ENCODE results near the gene OSMR.
A peak's percentile ranks its signal among the peaks of the same experiment; 100 is the strongest.

Gene OSMR

DNA sequence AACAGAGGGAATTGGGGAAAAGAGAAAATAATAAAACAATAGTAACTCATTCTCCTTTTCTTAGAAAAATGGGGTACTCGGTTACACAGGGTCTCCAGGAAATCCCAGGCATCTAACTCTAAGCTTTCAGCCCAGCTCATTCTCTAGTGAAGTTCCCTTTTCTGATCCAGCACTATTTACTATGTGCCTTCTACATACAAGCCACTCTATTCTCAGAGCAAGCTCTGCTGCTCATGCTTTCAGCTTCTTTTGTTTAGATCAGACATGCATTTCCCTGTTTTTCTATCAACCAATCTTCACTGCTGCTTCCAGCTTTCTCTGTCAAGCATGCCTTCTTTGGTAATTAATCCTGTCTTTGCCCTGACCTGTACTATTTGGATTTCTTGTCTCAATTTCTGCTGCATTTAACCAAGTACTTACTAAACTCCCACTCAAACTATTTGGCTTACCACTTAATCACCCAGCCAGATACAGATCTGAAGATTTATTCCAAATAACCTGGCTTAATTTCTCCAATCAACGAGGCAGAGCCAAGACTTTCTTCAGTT, 25.3 kb downstream of the OSMR start:
- TF ChIP-seq, protein P1, sequence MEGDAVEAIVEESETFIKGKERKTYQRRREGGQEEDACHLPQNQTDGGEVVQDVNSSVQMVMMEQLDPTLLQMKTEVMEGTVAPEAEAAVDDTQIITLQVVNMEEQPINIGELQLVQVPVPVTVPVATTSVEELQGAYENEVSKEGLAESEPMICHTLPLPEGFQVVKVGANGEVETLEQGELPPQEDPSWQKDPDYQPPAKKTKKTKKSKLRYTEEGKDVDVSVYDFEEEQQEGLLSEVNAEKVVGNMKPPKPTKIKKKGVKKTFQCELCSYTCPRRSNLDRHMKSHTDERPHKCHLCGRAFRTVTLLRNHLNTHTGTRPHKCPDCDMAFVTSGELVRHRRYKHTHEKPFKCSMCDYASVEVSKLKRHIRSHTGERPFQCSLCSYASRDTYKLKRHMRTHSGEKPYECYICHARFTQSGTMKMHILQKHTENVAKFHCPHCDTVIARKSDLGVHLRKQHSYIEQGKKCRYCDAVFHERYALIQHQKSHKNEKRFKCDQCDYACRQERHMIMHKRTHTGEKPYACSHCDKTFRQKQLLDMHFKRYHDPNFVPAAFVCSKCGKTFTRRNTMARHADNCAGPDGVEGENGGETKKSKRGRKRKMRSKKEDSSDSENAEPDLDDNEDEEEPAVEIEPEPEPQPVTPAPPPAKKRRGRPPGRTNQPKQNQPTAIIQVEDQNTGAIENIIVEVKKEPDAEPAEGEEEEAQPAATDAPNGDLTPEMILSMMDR (IDR thresholded peaks at IDR 0.05; ENCODE audit: insufficient read depth, low read depth, low read length, missing control alignments), result no peak
- peak; percentile 57 for DNase-seq (ENCODE audit: low read depth)
- no peak overlapping the region for H3K4me3 ChIP-seq (ENCODE audit: low read length)

- TF ChIP-seq, protein P1 (IDR thresholded peaks at IDR 0.05; ENCODE audit: insufficient read depth, low read depth, low read length, missing control alignments), result no peak
- peak; percentile 99 for DNase-seq (ENCODE audit: low read depth)
These were observed 26.2 kb downstream of the OSMR start for GRCh38 chr5:38871790-38872551.

DNA sequence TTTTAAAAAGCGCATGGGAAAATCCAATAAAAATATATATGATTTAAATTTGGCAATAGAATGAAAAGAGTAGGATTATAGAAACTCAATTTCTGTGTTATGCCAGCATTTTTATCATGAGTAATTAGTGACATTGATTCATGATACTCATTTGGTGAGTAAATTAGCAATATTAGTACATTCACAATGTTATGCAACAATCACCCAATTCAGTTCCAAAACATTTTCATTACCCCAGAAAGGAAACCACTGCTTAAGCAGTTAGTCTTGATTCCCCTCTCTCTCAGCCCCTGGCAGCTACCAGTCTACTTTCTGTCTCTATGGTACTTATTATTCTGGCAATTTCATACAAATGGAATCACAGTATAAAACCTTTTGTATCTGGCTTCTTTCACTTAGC, 27.0 kb downstream of the OSMR start:
- no peak overlapping the region for H3K4me3 ChIP-seq (ENCODE audit: low read length)
- TF ChIP-seq, protein P1 (IDR thresholded peaks at IDR 0.05; ENCODE audit: insufficient read depth, low read depth, low read length, missing control alignments), result no peak
- DNase-seq (ENCODE audit: low read depth), result peak; percentile 66

More at GRCh38 chr5:38871790-38872551, 26.2 kb downstream of the OSMR start:
- H3K4me3 ChIP-seq (ENCODE audit: low read length), result no peak overlapping the region

DNA sequence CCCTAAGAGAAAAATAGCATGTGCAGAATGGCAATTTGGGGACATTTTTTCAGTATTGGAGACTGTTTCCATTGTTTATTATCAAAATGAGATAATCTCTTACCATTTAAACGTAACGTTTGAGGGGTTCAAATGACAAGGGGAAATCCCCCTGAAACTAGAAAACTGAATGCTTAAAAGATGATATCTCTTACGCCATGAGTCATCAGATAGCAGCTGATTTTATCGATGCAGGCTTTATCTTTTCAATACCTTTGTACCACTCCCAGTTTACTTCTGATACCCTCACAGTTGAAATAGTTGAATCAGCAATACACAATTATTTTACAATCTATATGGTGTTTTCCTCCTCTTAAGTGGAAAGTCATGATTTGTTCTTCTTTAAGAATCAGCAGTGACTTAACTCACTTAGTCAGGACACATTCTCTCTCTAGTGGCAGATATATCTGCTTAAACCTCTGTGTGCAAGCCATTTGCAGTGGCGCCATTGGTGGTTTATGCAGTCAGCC, 29.2 kb downstream of the OSMR start:
- no peak overlapping the region for H3K4me3 ChIP-seq (ENCODE audit: low read length)
- DNase-seq (ENCODE audit: low read depth), result no peak
- TF ChIP-seq, protein P1 (IDR thresholded peaks at IDR 0.05; ENCODE audit: insufficient read depth, low read depth, low read length, missing control alignments), result no peak

DNA sequence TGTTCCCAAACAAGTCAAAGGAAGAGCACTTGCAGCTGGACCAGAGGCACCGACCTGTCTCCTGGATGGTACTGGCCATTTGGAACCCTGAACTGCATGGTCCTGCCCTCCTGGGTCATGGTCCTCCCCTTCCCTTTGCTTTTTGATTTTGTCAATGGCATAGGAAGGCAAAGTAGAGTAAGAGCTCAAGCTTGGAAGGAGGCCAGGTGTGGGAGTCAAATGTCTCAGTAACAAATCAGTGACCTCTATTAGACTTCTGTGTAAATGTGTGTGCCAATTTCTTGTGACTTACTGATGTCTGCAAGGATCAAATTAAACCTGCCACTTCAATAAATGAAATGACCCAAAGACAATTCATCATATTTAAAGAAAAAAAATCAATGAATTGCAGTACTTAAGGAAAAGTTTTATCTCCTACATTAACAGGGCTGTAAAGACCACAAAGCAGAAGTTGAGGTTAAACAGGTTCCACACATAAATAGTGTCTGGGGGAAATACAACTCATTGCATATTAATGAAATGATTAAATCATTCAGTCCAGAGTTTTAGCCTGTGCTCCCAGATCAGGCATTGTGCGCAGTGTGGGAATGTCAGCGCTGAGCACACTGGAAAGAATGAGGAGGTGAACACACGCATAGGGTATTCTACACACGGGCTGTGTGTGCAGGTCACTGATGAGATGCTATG, 32.7 kb downstream of the OSMR start:
- TF ChIP-seq, protein P1 (IDR thresholded peaks at IDR 0.05; ENCODE audit: insufficient read depth, low read depth, low read length, missing control alignments), result no peak
- no peak overlapping the region for H3K4me3 ChIP-seq (ENCODE audit: low read length)
- no peak for DNase-seq (ENCODE audit: low read depth)

- DNase-seq (ENCODE audit: low read depth), result no peak
- no peak overlapping the region for H3K4me3 ChIP-seq (ENCODE audit: low read length)
- TF ChIP-seq, protein P1 (IDR thresholded peaks at IDR 0.05; ENCODE audit: insufficient read depth, low read depth, low read length, missing control alignments), result no peak
These were observed 33.3 kb downstream of the OSMR start for GRCh38 chr5:38879078-38879460.

Measured in epithelial cell of esophagus (primary cell).